ENCODE data around the gene ELP4.
"Not testable (repeated sequence)": the region's sequence is repeated elsewhere in the genome, so short reads cannot be mapped to it uniquely, and the experiment has no call there.

Gene ELP4

GRCh38 chr11:31509429-31510345 lies at the start of gene ELP4, which contains the start of gene IMMP1L:
TSS of gene ELP4 (plus strand) at chr11:31509767. CDS start at chr11:31509785, 18 bp downstream.
TSS of gene IMMP1L (minus strand) at chr11:31509622. CDS start at chr11:31463276, 46,346 bp downstream.
- peak; percentile 99 for DNase-seq

GRCh38 chr11:31464436-31464835 lies 45.1 kb upstream of the ELP4 start:
- DNase-seq = no peak

GRCh38 chr11:31474083-31474482 lies 35.5 kb upstream of the ELP4 start:
- no peak for DNase-seq

GRCh38 chr11:31477528-31478222 lies 31.9 kb upstream of the ELP4 start:
- no peak for DNase-seq

DNA sequence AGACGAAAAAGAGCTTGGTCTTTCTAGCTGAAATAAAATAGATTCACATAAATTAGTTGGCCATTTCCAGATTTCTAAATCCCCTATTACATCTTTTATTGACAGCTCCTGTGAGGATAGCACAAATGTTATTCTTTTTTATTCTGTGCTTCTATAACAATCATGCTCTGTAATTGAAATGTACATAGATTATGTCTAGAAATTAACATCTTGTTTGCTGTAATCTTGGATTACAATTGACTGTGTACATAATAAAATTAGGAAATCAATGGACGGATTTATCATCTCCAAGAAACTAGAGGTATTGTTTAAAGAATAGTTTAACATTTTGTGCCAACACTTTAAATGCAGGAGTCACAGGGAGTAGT lies 31.4 kb upstream of the ELP4 start:
- DNase-seq = no peak

- DNase-seq = no peak
Observed at GRCh38 chr11:31479066-31479465, 30.5 kb upstream of the ELP4 start.

GRCh38 chr11:31480930-31481329 lies 28.6 kb upstream of the ELP4 start:
- DNase-seq = no peak

- DNase-seq = no peak
Observed at GRCh38 chr11:31484497-31484896, 25.1 kb upstream of the ELP4 start.

DNA sequence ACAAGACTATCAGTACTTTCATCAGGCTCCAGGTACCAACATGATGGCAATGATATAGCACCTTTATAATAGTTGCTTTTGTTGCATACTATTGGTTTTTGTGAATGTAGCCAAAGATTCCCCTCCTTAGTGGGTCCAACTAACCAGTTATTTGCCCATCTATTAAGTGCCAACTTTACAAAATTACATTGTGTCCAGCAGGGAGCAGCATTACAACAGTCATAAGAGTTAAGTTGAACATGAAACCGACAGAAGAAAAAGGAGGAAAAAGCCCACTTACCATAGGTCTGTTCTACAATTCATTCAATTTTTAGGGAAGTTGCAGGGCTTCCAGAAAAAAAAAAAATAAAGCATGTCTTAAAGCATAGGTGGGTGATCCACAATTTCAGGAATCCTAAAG lies 21.7 kb upstream of the ELP4 start:
- DNase-seq = no peak

DNA sequence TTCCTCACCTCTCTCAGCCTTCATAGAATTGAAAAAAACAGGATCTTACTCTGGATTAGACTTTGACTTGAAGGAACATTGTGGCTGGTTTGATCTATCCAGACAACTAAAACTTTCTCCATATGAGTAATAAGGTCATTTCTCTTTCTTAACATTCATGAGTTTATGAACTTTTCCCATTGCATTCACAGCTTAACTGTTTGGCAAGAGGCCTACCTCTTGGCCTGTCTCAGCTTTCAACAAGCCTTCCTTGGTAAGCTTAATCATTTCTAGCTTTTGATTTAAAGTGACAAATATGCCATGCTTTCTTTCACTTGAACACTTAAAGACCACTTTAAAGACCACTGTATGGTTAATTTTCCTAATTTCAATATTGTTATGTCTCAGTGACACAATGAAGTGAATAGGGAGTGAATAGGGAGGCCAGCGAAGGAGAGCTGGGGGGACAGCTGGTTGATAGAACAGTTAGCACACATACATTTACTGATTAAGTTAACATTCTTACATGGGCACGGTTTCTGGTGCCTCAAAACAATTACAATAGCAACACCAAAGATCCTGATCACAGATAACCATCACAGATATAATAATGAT lies 17.1 kb upstream of the ELP4 start:
- no peak for DNase-seq

- DNase-seq = no peak
Observed at GRCh38 chr11:31493235-31493634, 16.3 kb upstream of the ELP4 start.

DNA sequence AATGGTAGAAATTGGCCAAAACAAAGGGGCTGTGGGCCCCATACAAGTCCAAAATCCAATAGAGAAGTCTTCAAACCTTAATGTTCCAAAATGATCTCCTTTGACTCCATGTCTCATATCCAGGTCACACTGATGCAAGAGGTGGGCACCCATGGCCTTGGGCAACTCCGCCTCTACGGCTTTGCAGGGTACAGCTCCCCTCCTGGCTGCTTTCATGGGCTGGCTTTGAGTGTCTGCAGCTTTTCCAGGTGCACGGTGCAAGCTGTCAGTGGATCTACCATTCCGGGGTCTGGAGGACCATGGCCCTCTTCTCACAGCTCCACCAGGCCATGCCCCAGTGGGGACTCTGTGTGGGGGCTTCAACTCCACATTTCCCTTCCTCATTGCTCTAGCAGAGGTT lies 15.8 kb upstream of the ELP4 start:
- not testable (repeated sequence) for DNase-seq

- DNase-seq = no peak
Observed at GRCh38 chr11:31499576-31500178, 9.9 kb upstream of the ELP4 start.

DNA sequence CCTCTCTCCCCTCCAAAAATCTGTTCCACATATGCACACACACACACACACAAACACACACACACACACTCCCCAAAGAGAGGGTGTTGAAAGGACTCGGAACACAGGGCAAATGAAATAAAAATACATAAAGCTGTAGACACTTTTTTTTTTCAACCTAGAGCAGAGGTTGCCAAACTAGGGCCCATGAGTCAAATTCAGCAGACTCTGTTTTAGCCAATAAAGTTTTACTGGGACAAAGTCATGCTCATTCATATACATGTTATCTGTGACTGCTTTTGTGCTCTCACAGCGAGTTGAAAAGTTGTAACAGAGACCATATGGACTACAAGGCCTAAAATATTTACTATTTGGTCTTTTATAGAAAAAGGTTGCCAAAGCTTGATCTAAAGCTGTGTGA lies 9.0 kb upstream of the ELP4 start:
- no peak for DNase-seq

- no peak for DNase-seq
Observed at GRCh38 chr11:31509051-31509428, 527 bp upstream of the ELP4 start.

GRCh38 chr11:31512117-31512516 lies 2.5 kb downstream of the ELP4 start:
- DNase-seq = no peak

DNA sequence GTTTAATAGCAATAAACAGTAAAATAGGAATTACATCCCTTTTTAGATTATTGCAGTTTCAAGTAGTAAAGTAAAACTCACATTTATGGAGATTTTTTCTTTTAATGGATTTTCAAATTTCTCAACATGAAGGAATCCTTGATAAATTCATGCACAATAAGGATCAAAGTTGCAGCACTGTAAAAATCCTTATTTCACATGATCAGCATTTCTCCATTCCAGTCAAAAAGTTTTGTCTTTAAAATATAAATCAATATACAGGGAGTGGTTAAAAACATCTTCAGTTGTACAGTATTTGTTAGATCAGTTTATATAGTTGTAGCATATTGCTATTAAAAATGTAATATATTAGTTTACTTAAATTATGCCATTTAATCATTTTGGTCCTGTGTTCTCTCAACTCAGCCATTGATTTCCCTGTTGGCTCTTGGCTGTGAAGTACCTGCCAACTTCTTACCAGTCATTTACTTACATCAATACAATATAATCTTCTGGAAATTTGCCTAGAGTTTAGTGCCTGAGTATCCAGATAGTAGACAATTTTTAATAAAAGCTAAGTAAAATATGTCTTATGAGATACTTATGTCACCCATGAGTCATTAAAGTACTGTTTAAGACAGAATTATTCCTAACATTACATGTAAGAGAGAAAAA lies 12.1 kb downstream of the ELP4 start:
- no peak for DNase-seq

DNA sequence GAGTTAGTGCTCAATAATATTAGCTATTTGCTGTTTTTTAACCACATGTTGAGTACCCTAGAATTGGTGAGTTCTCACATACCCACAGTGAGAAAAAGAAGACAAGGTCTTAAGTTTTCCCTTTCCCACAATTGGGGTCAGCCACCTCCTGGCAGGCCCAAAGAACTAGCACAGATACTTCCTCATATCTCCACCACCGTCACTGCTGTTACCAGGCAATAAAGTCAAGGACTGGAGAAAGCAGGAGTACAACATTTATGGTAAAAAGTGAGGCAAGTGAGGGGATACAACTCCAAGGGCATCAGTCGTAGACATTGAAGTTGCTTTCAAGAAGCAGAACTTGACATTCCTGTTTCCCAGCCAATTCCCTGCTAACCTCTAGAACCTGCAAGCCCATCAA lies 19.6 kb downstream of the ELP4 start:
- no peak for DNase-seq

- DNase-seq = no peak
Observed at GRCh38 chr11:31529701-31530100, 20.1 kb downstream of the ELP4 start.

DNA sequence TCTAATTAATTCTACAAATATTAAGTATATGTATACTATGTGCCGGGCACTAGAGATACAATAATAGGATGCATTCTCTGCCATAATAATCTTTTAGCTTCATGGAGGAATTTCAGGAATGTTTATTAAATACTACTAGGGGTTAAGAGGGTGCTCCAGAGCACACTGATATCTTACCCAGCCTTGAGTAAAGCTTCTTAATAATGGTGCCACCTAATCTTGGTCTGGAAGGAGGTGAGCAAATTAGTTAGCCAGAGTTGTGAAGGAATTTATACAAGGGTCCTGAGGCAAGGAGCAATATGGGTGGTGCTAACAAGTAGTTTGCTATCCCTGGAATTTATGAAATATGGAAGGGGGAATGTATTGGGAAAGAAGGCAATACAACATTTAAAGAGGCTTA lies 21.7 kb downstream of the ELP4 start:
- DNase-seq = no peak

- no peak for DNase-seq
Observed at GRCh38 chr11:31535479-31535878, 25.9 kb downstream of the ELP4 start.

- DNase-seq = no peak
Observed at GRCh38 chr11:31542862-31543261, 33.3 kb downstream of the ELP4 start.

- DNase-seq = no peak
Observed at GRCh38 chr11:31555938-31556337, 46.4 kb downstream of the ELP4 start.
